Spleen (tissue), 11 donors: ENCODE data around the gene CEP164. TPM values are rescaled to one million over a fixed set of nuclear protein-coding genes. Genes with fewer than 3 reads are reported as not detected.

Experiments used
- DNase-seq: peaks from one replicate; pipeline ENCODE4 v3.0.0-alpha.2; 2020
- H3K27ac ChIP-seq, 8 donors: fragments of 200-600 bp; sonication (generic) in 7 of 8; 1 replicate in 4 of 8; 2 replicates in 4 of 8; pipeline versions ENCODE4 v1.5.0 to v1.8.0; 2016 to 2021; ENCODE audit warnings: inconsistent platforms in 4 of 8, mild to moderate bottlenecking in 4 of 8, moderate library complexity in 1 of 8
- H3K27me3 ChIP-seq, 7 donors: fragments of 200-600 bp; sonication (generic) in 6 of 7; replicated peaks in 1 of 7; 1 replicate in 4 of 7; 2 replicates in 3 of 7; pipeline versions ENCODE4 v1.5.0 to v1.8.0; 2016 to 2021; ENCODE audit warnings: inconsistent platforms in 3 of 7, mild to moderate bottlenecking in 1 of 7
- H3K36me3 ChIP-seq, 6 donors: fragments of 200-600 bp; sonication (generic) in 5 of 6; 1 replicate in 4 of 6; 2 replicates in 2 of 6; pipeline versions ENCODE4 v1.5.0 to v1.8.0; 2016 to 2021; ENCODE audit warnings: inconsistent platforms in 2 of 6
- H3K4me1 ChIP-seq, 6 donors: fragments of 200-600 bp; sonication (generic) in 5 of 6; 1 replicate in 3 of 6; 2 replicates in 3 of 6; pipeline versions ENCODE4 v1.5.0 to v1.8.0; 2016 to 2021; ENCODE audit warnings: inconsistent platforms in 3 of 6
- H3K4me3 ChIP-seq, 8 donors: fragments of 200-600 bp; sonication (generic) in 7 of 8; 1 replicate in 4 of 8; 2 replicates in 4 of 8; pipeline versions ENCODE4 v1.5.0 to v1.8.0; 2016 to 2021; ENCODE audit warnings: inconsistent platforms in 4 of 8, mild to moderate bottlenecking in 4 of 8, moderate library complexity in 2 of 8
- H3K9me3 ChIP-seq, 8 donors: fragments of 200-600 bp; sonication (generic) in 7 of 8; 1 replicate in 4 of 8; 2 replicates in 4 of 8; pipeline versions ENCODE4 v1.5.0 to v1.8.0; 2016 to 2021; ENCODE audit warnings: inconsistent platforms in 4 of 8
- CTCF ChIP-seq, 11 experiments: fragments of 200-600 bp in 7 of 11; fragments of 450-650 bp in 4 of 11; sonication (generic) in 4 of 11; IDR thresholded peaks in 8 of 11; conservative IDR thresholded peaks in 3 of 11; 1 replicate in 7 of 11; 2 replicates in 4 of 11; pipeline versions ENCODE4 v1.4.0 to v1.8.0; 2016 to 2021; ENCODE audit warnings: antibody characterized with exemption in 11 of 11, inconsistent platforms in 4 of 11, mild to moderate bottlenecking in 1 of 11
- POLR2A ChIP-seq, 3 donors: fragments of 450-650 bp; IDR thresholded peaks; one replicate each; pipeline ENCODE4 v1.5.1; 2017; ENCODE audit warnings: antibody characterized with exemption in 3 of 3, mild to moderate bottlenecking in 1 of 3
- POLR2AphosphoS5 ChIP-seq, 3 donors: sonication (generic); formaldehyde crosslinking; IDR thresholded peaks; one replicate each; pipeline ENCODE4 v1.5.1; 2017; ENCODE audit warnings: antibody characterized with exemption in 3 of 3
- whole genome bisulfite sequencing, 5 donors: extraction: QIAGEN DNeasy Blood & Tissue Kit in 3 of 5; methylation state at CpG; one replicate each; pipeline versions ENCODE4 v1.1.5 to v1.1.7; 2013 to 2018; 5-methylcytosine and 5-hydroxymethylcytosine counted together
- intact Hi-C: fragments of 100-400 bp; cut with DNase I; formaldehyde crosslinking; loops from one replicate; pipeline ENCODE4 v1.15.0; 2023; ENCODE audit warnings: low total_unique reads
- polyA plus RNA-seq, 3 donors: library from polyadenylated mRNA; stranded (reverse); fragments of 200-250 nt; gene quantifications; one replicate each; pipeline ENCODE4 v1.2.1, GENCODE V29; 2013
- total RNA-seq, 7 donors: library from RNA; depleted of rRNA in 3 of 7; stranded (reverse); fragments of >200 nt in 3 of 7; fragmentation: NEBNext Ultra II Directional in 4 of 7; extraction: Animal tissue kit (Norgen Biotek cat#: 25700) in 4 of 7; gene quantifications; one replicate each; pipeline versions ENCODE4 v1.1.0 to v1.2.1, GENCODE V29; 2016 to 2021
- donor health status: healthy with polysubstance abuse.
- donor health status: DM: no; HTN: no; CAD: no; lungs with moderate emphysema.
- donor health status: DM: no; HTN: no; CAD: no.
- donor health status: Bipolar disorder and iron deficiency.
- donor health status: healthy.
- donor health status: DM: no; HTN: no; CAD: no.
- donor health status: DM: yes; HTN: yes; CAD: no.

The CEP164 gene
- total and polyA plus RNA-seq, 10 donors: 6.6 to 48.3 (median 27.5) TPM

DNA sequence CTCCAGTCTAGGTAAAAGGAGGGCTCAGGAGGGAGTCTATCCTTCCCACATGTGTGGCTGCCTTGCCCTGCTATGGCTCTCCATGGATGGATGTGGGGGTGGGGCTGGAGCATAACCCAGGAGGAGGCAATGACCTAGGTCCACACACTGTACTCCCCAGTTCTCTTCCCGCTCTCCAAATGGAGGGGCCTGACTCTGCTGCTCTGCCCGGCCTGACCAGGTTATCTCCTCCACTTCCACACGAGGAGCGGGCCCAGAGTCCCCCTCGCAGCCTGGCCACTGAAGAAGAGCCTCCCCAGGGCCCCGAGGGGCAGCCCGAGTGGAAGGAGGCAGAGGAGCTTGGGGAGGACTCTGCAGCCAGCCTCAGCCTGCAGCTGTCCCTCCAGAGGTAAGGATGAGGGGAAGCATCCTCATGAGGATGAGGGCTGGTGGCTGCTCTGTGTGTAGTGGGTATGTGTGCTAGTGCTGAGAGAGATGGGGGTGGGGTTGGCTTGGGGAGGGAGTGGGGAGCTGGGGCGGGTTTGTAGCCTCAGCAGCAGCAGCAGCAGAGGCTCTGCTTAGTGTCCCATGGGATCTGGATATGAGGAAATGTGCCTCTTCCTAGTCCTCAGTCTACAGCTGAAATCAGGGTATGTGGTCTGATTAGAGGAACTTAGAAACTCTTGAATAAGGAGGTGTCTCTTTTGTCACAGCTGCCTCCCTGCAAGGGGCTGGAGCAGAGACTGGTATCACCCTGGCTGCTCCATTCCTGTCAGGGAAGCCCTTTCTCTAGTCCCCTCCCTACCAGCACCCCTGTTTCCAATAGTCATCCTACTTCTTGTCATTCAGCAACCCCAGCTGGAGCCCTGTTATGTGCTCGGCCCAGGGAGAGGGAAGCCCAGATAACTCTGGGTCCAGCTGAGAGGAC, 54.1 kb downstream of the CEP164 start:
- intact Hi-C loops: no loop called here
- DNase-seq: no peak
- TF ChIP-seq CTCF (IDR thresholded peaks at IDR 0.05 in 8 of 11, conservative IDR thresholded peaks at IDR 0.05 in 3 of 11): no peak
- no peak overlapping the region for H3K4me3 ChIP-seq
- no peaks in the 10 kb centered on the region for H3K9me3 ChIP-seq
- peaks cover 0 to 100% (median 57%) of the 10 kb centered on the region in 6 donors for H3K36me3 ChIP-seq
- no peak overlapping the region for H3K27ac ChIP-seq
- 89 to 96% (median 94%) methylated on average over 6 to 9 of the region's 9 CpGs for WGBS, 5 donors
- no peaks in the 10 kb centered on the region for H3K27me3 ChIP-seq
- H3K4me1 ChIP-seq: no peaks in the 10 kb centered on the region

- H3K9me3 ChIP-seq: no peaks in the 10 kb centered on the region
- 88 to 97% (median 94%) methylated on average over 4 of the region's 4 CpGs for WGBS, 5 donors
- intact Hi-C loops: no loop called here
- H3K27me3 ChIP-seq: no peaks in the 10 kb centered on the region
- peaks cover 0 to 100% (median 64%) of the 10 kb centered on the region in 6 donors for H3K36me3 ChIP-seq
- H3K27ac ChIP-seq: no peak overlapping the region
- no peak for DNase-seq
- TF ChIP-seq POLR2AphosphoS5 (IDR thresholded peaks at IDR 0.05): no peak
- TF ChIP-seq CTCF (IDR thresholded peaks at IDR 0.05 in 8 of 11, conservative IDR thresholded peaks at IDR 0.05 in 3 of 11): no peak
- no peak for TF ChIP-seq POLR2A (IDR thresholded peaks at IDR 0.05)
- H3K4me1 ChIP-seq: no peaks in the 10 kb centered on the region
- no peak overlapping the region for H3K4me3 ChIP-seq
These were observed 55.1 kb downstream of the CEP164 start for GRCh38 chr11:117382746-117383145.

DNA sequence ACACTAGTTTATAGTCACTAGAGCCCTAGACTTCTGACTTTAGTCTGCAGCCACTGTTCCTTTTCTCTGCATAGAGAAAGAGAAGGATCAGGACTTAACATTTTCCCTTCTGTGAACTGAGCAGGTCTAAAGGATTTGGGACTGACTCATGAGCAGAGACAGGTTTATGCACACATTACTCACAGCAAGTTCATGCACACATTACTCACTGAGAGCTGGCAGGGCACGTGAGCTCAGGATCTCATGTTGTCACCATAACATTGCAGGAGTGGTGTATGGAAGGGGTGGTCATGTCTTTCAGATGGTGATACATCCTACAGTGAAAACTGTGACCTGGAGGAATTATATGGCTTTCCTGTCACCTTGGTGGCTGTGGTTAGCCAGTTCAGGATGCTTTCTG, 56.4 kb downstream of the CEP164 start:
- H3K4me1 ChIP-seq: no peaks in the 10 kb centered on the region
- TF ChIP-seq POLR2AphosphoS5 (IDR thresholded peaks at IDR 0.05): no peak
- TF ChIP-seq CTCF (IDR thresholded peaks at IDR 0.05 in 8 of 11, conservative IDR thresholded peaks at IDR 0.05 in 3 of 11): no peak
- no peak for TF ChIP-seq POLR2A (IDR thresholded peaks at IDR 0.05)
- H3K9me3 ChIP-seq: no peaks in the 10 kb centered on the region
- DNase-seq: no peak
- H3K27me3 ChIP-seq: no peaks in the 10 kb centered on the region
- H3K36me3 ChIP-seq: peaks cover 0 to 100% (median 71%) of the 10 kb centered on the region in 6 donors
- no peak overlapping the region for H3K27ac ChIP-seq
- WGBS, 5 donors: 91 to 100% (median 93%) methylated on average over 1 of the region's 1 CpG
- H3K4me3 ChIP-seq: no peak overlapping the region
- intact Hi-C loops: no loop called here

- no peak for DNase-seq
- no peaks in the 10 kb centered on the region for H3K9me3 ChIP-seq
- H3K36me3 ChIP-seq: peaks cover 0 to 100% (median 72%) of the 10 kb centered on the region in 6 donors
- TF ChIP-seq CTCF (IDR thresholded peaks at IDR 0.05 in 8 of 11, conservative IDR thresholded peaks at IDR 0.05 in 3 of 11): no peak
- TF ChIP-seq POLR2AphosphoS5 (IDR thresholded peaks at IDR 0.05): no peak
- TF ChIP-seq POLR2A (IDR thresholded peaks at IDR 0.05): no peak
- WGBS, 5 donors: 93 to 98% (median 96%) methylated on average over 3 of the region's 3 CpGs
- H3K4me3 ChIP-seq: no peak overlapping the region
- intact Hi-C loops: no loop called here
- H3K27ac ChIP-seq: no peak overlapping the region
- no peaks in the 10 kb centered on the region for H3K27me3 ChIP-seq
- no peaks in the 10 kb centered on the region for H3K4me1 ChIP-seq
These were observed 57.8 kb downstream of the CEP164 start for GRCh38 chr11:117385471-117385870.
